ENCODE results near the gene NTSR1.

NTSR1 gene

DNA sequence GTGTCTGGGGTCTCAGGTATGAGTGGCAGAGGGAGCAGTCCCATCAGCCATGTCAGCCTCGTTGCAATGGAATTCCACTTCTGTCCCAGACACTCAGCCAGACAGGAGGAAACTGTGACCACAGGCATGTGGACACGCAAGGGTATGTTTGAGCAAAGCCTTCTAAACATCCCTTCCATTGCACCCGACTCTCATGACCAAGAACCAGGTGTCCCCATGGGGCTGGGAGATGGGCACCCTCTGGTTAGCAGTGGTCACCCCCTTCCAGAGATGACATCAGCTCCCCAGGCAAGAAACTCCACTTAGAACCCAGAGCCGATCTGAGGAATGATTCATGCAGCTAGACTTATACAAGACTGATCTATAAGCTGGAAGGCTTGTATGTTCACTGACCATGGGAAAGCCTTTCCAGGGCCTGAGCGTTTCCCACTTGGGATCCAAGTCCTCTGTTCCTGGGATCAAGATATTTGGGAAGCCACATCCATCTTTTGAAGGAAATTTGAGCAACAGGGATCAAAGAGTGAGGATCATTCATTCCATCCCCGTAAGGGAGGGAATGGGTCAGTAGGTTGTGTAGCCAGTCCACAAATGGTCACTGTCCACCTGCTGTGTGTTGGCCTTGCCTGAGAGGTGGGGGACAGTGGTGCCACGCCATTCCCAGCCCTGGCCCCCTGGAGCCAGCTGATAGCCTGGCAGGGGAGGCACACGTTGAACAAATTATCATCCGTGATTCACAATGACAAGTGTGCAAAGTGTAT, 83.7 kb downstream of the NTSR1 start:
- no peak for DNase-seq

GRCh38 chr20:62792940-62793756, 84.5 kb downstream of the NTSR1 start:
- peak in 1 of 2 experiments; percentile 38 for DNase-seq

GRCh38 chr20:62793757-62794006, 85.0 kb downstream of the NTSR1 start:
- DNase-seq: no peak

- DNase-seq: peak; percentile 86 to 94
Measured at GRCh38 chr20:62794007-62794724, 85.5 kb downstream of the NTSR1 start.

- peak; percentile 62 to 75 for DNase-seq
Measured at GRCh38 chr20:62795023-62795761, 86.6 kb downstream of the NTSR1 start.

- no peak for DNase-seq
Measured at GRCh38 chr20:62796699-62797491, 88.3 kb downstream of the NTSR1 start.

- DNase-seq: no peak
Measured at GRCh38 chr20:62797671-62798532, 89.3 kb downstream of the NTSR1 start.

GRCh38 chr20:62799036-62799435, 90.4 kb downstream of the NTSR1 start:
- DNase-seq: no peak

GRCh38 chr20:62799459-62799858, 90.8 kb downstream of the NTSR1 start:
- DNase-seq: no peak

DNA sequence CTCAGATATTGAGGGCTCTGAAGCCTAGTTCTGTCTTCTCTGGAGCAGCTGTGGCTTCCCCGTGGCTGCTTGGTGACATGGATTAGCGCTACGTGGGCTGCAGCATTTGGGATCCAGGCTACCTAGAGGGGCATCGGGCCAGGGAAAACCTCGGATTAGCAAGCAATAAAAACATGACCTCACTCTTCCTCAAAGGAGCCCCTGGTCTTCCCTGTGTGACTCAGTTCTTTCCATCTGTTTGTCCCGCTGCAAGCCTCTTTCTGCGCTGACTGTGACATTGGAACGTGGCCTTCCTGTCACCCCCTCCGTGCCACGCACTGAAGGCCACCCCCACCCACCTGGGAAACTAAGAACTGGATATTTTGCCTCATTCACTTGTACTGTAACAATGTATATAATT, 91.2 kb downstream of the NTSR1 start:
- DNase-seq: no peak

DNA sequence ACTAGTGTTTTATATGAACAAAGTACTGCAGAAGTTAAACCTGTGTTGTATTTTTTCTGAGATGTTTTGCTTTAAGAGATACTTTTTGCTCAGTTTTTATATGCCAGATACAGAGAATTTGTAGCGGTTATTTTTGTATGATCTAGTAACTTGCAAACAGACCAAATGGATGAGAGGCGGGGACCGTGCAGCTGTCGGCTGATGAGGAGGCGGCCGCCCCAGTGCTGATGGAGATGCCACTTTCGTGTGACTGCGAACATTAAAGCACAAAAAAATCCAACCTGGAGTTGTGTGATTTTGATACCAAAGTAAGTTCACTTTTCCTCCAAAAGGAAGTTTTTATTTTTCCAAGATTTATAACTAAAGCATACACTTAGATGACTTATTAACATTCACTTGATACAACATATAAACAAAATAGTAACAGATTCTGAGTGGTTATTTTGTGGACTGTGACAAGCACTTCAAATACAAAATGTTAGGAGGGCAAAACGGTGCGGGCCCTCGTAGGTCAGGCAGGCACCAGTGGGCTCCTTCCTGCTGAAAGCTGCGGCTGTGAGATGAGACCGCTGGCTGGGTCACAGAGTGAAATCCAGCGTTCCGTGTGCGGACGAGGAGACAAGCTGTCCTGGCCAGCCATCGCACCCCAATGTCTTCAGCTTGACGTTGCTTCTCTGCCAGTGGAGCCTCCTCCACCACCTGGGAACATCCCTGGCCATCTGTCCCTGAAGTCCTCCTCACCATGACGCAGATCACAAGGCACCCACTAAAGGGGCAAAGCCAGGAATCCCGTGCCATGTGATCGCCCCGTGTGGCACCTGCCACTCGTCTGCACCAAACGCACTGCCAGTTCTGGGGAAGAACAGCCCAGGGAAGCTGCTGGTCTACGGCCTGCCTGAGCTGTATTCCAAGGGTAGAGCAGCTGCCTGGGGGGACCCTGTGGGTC, 92.0 kb downstream of the NTSR1 start:
- DNase-seq: no peak

- DNase-seq: no peak
Measured at GRCh38 chr20:62801284-62802010, 92.8 kb downstream of the NTSR1 start.

GRCh38 chr20:62802026-62802712, 93.5 kb downstream of the NTSR1 start:
- DNase-seq: no peak

GRCh38 chr20:62804021-62804626, 95.5 kb downstream of the NTSR1 start:
- no peak for DNase-seq

GRCh38 chr20:62804627-62805154, 96.1 kb downstream of the NTSR1 start, which contains the start of gene OGFR:
OGFR (plus strand) TSS chr20:62804835; CDS start chr20:62804860, 25 bp downstream.
- peak; percentile 38 to 40 for DNase-seq

GRCh38 chr20:62805155-62805710, 96.6 kb downstream of the NTSR1 start:
- DNase-seq: peak in 1 of 2 experiments; percentile 16

DNA sequence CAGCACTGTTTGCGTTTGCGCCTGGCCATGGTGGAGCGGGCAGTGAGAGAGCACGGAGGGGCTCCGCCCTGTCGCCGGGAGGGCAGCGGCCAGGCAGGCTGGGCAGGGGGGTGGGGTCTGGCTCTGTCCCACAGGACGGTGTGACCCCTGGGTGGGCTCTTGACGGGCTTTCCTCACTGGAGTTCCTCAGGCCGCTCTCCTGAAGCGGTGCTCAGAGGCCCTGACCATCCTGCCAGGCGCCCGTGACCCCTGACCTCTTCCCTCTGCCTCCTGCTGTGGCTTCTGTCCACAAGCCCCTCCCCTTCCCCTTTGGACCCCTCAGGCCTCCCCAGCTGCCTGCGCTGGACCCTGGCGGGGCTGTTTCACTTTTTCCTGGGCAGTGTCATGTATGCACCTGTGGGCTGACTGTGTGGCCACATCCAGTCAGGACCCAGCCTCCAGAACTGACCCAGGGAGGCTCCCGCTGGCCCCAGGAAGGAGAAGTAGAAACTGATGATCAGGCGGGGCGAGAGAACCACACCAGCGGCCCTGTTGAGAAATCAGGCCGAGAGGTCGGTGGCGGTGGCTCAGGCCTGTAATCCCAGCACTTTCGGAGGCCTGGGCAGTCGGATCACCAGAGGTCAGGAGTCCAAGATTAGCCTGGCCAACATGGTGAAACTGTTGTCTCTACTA, 97.2 kb downstream of the NTSR1 start:
- DNase-seq: no peak

Data from NCI-H2081 (cell line).